Limb (tissue), 2 donors: ENCODE data around the gene RDH13.

Source experiments
- DNase-seq, 2 donors: peaks; one replicate each; pipeline ENCODE4 v3.0.0-alpha.2; 2016; ENCODE audit errors: extremely low spot score in 2 of 2

Gene RDH13

DNA sequence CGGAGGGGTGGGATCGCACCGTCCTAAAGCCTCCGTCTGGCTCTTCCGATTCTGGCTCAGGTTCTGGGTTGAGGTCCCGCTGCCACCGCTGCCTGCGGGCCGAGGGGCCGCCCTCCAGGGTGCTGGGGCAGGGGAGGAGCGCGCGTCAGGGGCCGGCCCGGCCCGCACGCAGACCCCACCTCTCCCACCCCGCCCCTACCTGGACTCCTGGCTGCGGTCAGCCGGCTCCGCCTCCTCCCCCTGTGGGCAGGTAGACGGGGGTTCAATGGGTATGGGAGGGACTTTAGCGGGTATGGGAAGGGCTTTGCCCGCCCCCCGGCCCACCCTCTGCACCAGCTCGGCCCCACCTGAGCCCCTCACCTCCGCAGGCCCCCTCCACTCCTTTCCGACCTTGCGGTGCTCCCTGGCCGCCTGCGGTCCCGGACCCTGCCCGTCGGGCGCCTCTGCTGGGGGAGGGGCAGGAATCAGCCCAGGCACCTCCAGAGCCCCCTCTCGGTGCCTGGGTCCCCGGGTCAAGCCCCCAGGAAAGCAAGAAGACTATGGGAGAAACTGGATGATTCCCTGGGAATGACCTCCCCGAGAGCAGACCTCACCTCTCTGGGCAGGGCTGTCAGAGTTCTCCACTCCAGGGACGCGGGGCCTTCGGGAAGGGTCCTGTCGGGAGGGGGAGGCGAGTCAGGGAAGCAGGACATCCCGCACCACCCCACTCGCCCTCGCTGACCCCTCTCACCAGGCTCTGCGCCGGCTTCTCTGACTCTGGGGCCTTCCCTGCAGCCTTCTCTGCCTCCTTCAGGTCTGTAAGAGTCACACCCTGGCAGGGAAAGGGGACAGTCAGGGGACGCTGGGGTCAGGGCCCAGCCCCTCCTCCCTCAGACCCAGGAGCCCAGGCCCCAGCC is 29.7 kb upstream of the RDH13 start:
- DNase-seq = peak in 1 of 2 donors; percentile 28

DNA sequence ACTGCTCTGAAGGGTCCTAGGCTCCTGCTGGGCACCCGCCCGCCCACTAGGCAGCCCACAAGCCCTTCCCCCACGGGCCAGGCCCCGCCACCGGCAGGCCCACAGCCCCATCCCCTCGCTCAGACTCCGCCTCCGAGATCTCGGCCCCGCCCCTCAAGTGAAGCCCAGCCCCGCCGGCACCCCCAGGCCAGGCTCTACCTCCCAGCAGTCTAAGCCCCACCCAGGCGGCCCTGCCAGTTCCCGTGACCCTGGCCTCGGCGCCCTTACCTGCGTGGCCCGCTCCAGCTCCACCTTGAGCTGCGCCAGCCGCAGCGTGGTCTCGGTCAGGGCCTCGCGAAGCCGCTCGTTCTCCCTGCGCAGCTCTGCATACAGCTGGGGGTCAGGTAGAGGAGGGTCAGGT is 29.0 kb upstream of the RDH13 start:
- DNase-seq = peak in 1 of 2 donors; percentile 49

DNA sequence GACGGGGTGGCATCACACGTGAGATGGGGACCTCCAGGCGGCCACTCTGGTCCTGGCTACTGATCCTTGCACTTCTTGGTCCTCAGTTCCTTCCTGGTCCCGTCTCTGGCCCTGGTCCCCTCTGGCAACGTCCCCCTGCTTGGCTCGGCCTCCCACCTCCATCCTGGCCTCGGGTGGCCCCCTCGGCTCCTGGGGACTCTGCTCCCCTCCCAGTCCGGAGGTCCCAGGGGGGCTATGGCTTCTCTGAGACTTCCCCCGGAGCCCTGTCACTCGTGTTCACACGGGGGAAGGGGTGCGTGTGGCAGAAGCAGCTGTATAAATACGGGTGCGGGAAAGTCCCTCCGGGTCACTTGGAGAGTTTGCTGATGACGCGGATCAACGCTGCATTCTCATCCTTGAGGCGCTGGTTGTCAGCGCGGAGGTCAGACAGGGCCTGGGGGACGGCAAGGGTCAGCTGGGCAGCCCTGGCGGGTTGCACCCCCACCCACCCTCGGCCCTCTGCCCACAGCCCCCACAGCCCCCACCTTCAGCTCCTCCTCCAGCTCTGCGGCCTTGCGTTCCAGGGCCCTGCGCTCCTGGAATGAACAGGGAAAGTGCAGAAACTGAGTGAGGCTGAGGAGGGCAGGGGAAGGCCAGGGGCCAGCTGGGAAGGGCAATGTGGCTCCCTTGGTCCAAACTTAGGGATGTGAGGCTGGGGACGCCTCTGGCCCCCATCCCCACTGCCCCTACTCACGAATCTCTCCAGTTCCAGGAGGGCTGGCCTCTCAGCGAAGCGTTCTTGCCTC is 28.4 kb upstream of the RDH13 start:
- DNase-seq = peak in 1 of 2 donors; percentile 35

DNA sequence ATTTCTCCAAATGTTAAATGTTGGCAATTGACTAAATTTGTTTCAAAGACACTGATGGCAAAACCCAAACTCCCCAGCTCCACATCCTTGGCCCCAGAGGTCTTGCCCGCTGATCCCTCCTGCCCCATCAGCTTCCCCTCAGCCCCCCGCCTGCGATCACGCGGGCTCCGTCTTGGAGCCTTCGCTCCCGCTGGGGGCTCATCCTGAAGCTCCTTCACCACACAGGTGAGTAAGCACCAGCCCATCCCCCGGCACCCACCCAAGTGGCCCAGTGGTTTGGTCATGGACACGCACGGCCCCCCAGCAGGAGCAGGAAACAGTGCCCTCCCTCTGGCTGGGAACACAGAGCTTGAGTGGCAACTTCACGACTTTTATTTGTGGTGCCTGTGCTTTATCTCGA is 27.6 kb upstream of the RDH13 start:
- peak in 1 of 2 donors; percentile 32 for DNase-seq

DNA sequence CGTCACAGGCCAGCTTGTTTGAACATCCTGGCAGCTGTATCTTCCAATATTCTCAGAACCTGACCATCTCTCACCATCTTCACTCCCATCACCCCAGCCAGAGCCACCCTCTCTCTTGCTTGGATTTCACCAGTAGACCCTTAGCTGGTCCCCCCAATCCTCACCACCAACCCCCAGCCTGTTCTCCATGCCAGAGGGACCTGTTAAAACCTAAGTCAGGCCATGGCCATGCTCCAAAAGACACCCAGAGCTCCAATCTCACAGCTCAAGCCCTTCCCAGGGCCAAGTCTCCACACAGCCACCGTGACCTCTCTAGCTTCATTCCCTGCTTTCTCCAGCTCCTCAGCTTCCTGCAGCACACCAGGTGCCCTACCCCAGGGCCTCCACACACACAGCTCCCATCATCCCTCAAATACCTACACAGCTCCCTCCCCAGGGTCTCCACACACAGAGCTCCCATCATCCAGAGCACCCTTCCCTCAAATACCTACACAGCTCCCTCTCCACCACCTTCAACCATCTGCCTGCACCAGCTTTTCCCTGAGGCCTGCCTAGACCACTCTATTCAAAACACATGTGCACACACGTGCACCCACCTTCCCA is 26.5 kb upstream of the RDH13 start:
- peak in 1 of 2 donors; percentile 31 for DNase-seq

DNA sequence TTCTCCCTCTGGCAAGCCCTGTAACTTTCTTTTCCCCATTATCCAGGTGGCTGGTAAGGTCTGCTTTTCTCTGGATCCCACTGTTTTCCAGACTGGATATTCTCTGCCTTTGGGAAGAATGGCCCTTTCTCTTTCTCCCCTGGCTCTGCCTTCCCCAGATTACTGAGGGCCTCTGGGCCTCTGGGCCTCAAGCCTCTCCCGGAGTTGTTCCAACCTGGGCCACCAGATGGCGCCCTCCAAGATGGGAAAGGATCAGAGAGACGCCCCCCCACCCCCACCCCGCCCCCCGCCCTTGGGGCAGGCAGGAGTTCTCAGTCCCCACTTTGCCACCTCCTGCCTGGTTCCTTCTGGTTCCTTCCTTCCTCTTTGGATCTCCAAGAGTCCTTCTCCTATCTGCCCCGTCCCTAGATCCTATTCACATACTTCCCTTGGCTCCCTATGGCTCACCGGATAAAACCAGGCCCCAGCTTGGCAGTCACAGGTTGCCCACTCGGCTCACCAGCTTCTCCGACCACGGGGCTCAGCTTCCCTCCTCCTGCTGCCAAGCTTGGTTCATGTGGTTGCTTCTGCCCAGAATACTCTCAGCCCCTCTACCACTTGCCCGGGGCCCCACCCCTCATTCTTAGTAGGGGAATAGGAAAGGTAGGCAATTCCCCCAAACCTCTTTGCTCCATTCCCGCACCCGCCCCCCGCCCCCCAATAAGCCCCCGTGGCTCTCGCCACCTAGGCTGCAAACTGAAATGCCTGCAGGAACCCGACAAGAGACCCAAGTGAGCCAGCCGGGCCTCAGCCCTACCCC is 25.8 kb upstream of the RDH13 start:
- DNase-seq = peak in 1 of 2 donors; percentile 89

DNA sequence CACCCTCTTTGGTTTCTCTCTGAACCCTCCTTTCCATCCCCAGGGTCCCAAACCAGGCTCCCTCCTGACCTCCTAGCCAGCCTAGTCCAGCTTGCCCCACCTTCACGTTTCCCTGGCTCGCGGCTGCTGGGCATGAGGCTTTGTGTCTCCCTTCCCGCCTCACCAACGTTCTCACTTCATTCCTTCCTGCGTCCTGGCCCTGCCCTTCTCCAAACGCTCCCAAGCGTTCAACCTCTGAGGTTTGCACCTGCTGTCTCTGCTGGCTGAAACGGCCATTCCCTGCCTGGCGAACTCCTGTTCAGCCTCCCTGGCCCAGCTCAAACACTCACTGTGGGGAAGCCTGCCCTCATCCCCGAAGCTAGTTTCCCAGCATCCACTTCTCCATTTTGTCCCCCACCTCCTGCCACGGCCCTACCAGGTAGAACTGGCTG is 25.1 kb upstream of the RDH13 start:
- DNase-seq = no peak

DNA sequence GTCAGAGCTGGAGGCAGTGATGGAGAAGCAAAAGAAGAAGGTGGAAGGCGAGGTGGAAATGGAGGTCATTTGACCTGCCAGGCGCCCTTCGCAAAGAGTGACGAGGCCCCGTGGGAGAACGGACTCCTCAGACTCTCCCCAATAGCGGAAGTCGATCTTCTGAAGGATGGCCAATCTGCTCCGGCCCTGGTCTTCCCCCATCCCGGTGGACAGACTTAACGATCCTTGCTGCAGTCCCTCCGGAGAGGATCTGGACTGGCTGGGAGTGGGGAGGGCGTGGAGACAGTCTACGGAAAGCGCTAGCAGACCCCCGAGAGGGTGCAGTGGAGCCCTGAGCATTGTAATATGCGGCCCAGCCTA is 24.6 kb upstream of the RDH13 start:
- no peak for DNase-seq

DNA sequence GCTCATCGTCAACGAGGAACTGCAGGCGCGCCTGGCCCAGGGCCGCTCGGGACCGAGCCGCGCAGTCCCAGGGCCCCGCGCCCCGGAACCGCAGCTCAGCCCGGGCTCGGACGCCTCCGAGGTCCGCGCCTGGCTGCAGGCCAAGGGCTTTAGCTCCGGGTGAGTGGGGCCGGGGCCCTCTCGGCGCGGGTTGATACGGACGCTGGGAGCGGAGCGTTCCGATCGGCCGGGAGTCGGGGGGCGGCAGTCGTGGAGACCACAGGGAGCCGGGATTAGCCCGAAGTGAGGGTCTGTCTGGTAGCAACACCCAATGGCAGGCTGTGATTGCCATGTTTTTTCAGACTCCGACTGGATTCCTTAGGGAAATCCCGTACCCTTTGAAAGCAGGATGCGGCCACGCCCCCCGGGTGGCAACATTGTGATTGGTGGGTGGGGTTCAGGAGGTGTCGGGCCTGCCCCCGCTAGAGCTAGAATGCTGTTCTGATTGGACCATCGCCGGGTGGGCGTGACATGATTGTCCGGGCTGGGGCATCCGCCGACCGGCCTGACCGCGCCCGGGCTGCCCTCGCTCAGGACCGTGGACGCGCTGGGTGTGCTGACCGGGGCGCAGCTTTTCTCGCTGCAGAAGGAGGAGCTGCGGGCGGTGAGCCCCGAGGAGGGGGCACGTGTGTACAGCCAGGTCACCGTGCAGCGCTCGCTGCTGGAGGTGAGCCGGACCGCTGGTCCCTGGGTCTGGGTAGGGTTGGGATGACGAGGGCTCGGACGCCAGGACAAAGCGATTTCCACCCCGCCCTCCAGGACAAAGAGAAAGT is 24.0 kb upstream of the RDH13 start:
- peak; percentile 70 to 90 for DNase-seq

DNA sequence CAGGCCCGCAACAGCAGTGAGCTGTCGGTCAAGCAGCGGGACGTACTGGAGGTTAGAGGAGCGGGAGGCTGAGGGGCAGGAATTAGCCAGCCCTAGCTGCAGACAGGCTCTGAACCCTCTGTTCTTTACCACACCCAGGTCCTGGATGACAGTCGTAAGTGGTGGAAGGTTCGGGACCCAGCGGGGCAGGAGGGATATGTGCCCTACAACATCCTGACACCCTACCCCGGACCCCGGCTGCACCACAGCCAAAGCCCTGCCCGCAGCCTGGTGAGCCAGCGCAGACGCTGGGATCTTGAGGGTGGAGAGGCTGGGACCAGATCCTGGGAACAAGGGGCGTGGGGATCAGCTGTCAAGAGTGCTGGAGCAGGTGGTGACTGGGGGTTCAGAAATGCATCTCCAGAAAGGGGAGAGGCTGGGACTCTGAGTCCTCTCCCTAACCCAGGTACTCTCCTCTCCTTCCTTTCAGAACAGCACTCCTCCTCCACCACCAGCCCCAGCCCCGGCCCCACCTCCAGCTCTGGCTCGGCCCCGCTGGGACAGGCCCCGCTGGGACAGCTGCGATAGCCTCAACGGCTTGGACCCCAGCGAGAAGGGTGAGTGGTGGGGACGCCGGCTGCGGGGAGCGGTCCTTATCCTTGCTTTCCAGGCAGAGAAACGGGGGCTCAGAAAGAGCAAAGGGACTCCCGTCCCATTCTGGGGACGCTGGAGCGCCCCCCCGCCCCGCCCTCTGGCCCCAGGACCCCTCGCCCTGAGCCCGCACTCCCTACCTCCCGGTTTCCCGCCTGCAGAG is 23.2 kb upstream of the RDH13 start:
- peak in 1 of 2 donors; percentile 46 for DNase-seq

DNA sequence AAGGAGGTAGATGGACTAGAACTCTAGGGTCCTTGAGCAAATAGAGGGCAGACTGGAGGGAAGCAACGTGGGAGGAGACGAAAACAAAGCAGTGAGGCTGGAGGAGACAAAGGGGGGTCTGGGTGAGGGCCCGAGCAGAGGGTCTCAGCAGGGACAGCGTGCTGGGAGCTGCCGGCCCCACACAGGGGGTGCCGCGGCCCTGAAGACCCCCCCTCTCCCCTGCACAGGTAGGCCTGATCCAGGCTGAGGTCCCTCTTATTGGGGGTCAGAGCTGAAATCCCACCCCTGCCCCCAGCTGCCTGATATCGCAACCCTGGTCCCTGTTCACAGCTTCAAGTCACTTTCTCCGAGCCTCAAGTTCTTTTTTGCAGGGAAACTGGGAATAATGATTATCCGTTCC is 21.5 kb upstream of the RDH13 start:
- no peak for DNase-seq

DNA sequence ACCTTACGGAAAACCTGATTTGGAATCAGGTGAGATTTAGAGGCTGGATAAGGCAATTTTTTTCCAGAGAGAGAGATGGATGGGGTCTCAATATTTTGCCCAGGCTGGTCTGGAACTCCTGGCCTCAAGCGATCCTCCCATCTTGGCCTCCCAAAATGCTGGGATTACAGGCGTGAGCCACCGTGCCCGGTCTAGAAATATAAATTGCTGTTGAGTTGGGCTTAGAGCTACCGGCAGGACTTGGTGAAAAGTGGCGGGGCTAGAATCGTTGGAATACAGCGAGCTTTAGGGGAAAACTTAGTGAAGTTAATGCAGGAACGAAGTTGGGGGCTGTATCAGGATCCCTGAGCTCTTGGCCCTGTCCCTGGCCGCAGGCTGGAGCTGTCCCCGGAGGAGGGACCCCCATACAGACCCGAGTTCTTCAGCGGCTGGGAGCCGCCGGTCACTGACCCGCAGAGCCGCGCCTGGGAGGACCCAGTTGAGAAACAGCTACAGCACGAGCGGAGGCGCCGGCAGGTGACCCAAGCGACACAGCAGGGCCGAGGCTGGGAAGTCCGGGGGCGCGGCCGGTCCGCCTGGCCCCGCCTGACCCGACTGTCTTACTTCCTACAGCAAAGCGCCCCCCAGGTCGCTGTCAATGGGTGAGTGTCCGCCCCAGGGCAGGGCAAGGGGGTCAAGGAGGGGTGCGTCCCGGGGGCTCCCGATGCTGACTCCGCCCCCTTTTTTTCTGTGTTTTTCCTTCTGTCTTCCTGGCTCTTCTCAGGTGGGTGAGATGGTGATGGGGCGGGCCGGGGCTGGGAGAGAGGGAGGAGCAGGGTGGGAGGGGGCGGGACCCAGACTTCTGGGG is 20.3 kb upstream of the RDH13 start:
- DNase-seq = peak in 1 of 2 donors; percentile 29

DNA sequence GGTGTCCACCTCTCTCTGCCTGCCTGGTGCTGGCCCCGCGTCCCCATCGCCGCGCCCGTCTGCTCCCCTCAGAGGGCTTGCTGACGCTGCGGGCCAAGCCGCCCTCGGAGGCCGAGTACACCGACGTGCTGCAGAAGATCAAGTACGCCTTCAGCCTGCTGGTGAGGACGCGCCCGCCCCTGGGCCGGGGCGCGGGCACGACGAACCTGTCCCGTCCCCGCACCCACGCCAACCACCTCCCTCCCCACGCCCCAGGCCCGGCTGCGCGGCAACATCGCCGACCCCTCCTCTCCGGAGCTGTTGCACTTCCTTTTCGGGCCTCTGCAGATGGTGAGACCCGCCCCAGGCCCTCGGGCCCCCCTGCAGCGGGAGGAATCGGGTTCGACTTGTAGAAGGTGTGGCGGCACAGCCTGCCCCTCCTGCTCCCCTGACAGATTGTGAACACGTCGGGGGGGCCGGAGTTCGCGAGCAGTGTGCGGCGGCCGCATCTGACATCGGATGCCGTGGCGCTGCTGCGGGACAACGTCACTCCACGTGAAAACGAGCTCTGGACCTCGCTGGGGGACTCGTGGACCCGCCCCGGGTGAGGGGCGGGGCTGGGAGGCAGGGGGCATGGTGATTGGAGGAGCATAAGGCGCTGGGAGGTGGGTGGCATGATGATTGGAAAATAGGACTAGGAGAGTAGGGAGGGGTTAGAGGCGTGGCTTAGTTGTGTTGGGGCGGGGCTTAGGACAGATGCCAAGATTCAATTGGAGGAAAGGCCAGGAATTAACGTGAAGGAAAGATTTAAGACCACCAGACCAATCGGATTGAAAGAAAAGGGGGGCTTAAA is 19.3 kb upstream of the RDH13 start:
- peak in 1 of 2 donors; percentile 77 for DNase-seq

DNA sequence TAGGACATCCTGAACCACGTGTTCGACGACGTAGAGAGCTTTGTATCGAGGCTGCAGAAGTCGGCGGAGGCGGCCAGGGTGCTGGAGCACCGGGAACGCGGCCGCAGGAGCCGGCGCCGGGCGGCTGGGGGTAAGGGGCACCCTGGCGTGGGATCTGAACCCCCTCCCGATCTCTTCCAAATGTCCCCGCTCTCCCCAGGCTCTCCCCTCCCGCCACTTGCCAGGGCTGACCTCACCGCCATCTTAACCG is 18.7 kb upstream of the RDH13 start:
- peak in 1 of 2 donors; percentile 46 for DNase-seq

DNA sequence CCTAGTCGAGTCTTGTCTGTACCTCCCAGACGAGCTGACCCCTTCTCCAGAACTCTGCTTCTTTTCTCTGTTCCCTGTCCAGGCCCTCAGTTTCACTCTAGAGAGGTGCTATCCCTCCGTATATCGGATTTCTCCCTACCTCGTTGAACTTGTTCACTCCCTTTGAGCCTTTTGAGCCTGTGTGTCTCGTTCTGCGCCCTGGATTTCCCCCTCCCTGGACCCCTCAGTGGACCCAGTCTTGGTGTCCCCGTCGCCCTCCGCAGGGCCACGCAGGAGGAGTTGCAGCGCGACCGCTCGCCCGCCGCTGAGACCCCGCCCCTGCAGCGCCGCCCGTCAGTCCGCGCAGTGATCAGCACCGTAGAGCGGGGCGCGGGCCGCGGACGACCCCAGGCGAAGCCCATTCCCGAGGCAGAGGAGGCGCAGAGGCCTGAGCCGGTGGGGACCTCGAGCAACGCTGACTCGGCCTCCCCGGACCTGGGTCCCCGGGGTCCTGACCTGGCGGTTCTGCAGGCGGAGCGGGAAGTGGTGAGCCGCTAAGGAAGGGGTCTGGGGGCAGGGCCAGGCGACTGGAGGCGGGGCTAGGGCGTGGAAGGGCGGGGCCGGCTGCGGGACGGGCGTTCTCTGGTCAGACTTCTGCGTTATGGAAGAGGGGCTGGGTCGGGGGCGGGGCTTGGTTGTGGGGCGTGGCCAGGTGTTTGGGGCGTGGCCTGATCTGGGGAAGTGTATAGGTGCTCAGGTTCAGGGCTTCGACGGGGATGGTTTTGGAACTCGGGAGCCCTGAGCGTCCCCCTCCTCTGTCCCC is 18.2 kb upstream of the RDH13 start:
- DNase-seq = peak in 1 of 2 donors; percentile 87

DNA sequence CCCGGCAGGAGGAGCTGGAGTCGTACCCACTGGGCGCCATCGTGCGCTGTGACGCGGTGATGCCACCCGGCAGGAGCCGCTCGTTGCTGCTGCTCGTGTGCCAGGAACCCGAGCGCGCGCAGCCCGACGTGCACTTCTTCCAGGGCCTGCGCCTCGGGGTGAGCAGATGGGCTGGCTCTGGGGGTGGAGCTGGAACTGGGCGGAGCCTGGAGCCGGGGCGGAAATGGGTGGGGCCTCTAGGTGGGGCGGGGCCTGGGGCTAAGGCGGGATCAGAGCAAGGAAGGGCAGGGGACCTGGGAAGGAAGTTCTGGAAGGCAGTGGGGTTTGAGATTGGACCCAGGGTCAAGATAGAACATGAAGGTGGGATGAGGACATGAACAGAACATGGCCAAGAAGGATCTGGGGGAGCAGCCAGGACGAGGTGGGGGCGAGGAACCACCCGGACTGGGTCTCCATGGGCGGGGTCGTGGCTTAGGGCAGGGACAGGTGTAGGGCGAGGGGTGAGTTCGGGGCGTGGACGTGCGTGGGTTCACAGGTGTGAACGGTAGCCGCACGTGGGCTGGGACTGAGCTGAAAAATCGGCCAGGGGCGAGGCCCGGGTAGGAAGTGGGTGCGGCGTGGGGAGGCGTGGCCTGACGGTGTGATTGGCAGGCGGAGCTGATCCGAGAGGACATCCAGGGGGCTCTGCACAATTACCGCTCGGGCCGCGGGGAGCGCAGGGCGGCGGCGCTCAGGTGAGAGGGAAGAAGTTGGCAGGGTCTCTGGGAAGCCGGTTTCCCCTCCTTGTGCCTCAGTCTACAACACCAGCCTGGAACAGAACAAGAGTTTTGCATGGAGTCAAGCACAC is 17.4 kb upstream of the RDH13 start:
- peak in 1 of 2 donors; percentile 80 for DNase-seq
